Cardiac muscle cell (in vitro differentiated cells and primary cell): ENCODE data around the gene TRANK1. TPM values are rescaled to one million over a fixed set of nuclear protein-coding genes. Genes with fewer than 3 reads are reported as not detected.

ENCODE experiments used
- DNase-seq, 2 donors: peaks; one replicate each; pipeline versions ENCODE4 v3.0.0 to v3.0.0-alpha.2; 2010 to 2017; ENCODE audit warnings: low read depth in 1 of 2, low spot score in 1 of 2
- H3K27ac ChIP-seq: fragments of 200-600 bp; sonication (generic); 2 replicates; pipeline ENCODE4 v1.5.1; 2016
- H3K27me3 ChIP-seq: fragments of 200-600 bp; sonication (generic); 2 replicates; pipeline ENCODE4 v1.6.0; 2016; ENCODE audit warnings: control low read depth
- H3K36me3 ChIP-seq: fragments of 200-600 bp; sonication (generic); 2 replicates; pipeline ENCODE4 v1.5.1; 2016; ENCODE audit warnings: control low read depth
- H3K4me1 ChIP-seq: fragments of 200-600 bp; sonication (generic); 2 replicates; pipeline ENCODE4 v1.8.1; 2017; ENCODE audit warnings: low read depth, mild to moderate bottlenecking, mixed run types
- H3K4me3 ChIP-seq: fragments of 200-600 bp; sonication (generic); 2 replicates; pipeline ENCODE4 v1.5.1; 2016; ENCODE audit warnings: mild to moderate bottlenecking
- H3K9me3 ChIP-seq: fragments of 200-600 bp; sonication (generic); 2 replicates; pipeline ENCODE4 v1.5.1; 2017; ENCODE audit warnings: low read depth, mild to moderate bottlenecking, control low read depth
- CTCF ChIP-seq: IDR thresholded peaks from 2 replicates; pipeline ENCODE4 v1.5.1; 2012; ENCODE audit warnings: low read depth, mild to moderate bottlenecking, low read length
- polyA plus RNA-seq: library from polyadenylated mRNA; unstranded; fragments of >200 nt; fragmentation: Nextera tagmentation; extraction: Ambion mirVana; gene quantifications from 2 replicates; pipeline ENCODE4 v1.2.1, GENCODE V29; 2016
- total RNA-seq: library from RNA; depleted of rRNA; stranded (reverse); fragments of >200 nt; gene quantifications from 2 replicates; pipeline ENCODE4 v1.2.3, GENCODE V29; 2016

The TRANK1 gene
- total and polyA plus RNA-seq, 2 experiments from 2014 or later: 1.9 to 8.2 TPM

- H3K27ac ChIP-seq: no peak overlapping the region
- H3K4me1 ChIP-seq: peaks cover 36% of the 10 kb centered on the region
- H3K4me3 ChIP-seq: no peak overlapping the region
- DNase-seq: no peak
- no peaks in the 10 kb centered on the region for H3K27me3 ChIP-seq
- H3K9me3 ChIP-seq: no peaks in the 10 kb centered on the region
- no peak for TF ChIP-seq CTCF
- H3K36me3 ChIP-seq: no peaks in the 10 kb centered on the region
Measured at GRCh38 chr3:36811768-36812167, 133.1 kb downstream of the TRANK1 start.

GRCh38 chr3:36804295-36805055 lies 140.4 kb downstream of the TRANK1 start:
- H3K9me3 ChIP-seq: no peaks in the 10 kb centered on the region
- no peaks in the 10 kb centered on the region for H3K4me1 ChIP-seq
- no peak for DNase-seq
- no peaks in the 10 kb centered on the region for H3K36me3 ChIP-seq
- no peak overlapping the region for H3K27ac ChIP-seq
- H3K27me3 ChIP-seq: no peaks in the 10 kb centered on the region
- H3K4me3 ChIP-seq: no peak overlapping the region
- TF ChIP-seq CTCF: no peak

GRCh38 chr3:36803091-36803791 lies 141.6 kb downstream of the TRANK1 start:
- H3K4me3 ChIP-seq: no peak overlapping the region
- H3K27me3 ChIP-seq: no peaks in the 10 kb centered on the region
- no peak for TF ChIP-seq CTCF
- no peak overlapping the region for H3K27ac ChIP-seq
- no peaks in the 10 kb centered on the region for H3K4me1 ChIP-seq
- DNase-seq: no peak
- no peaks in the 10 kb centered on the region for H3K36me3 ChIP-seq
- no peaks in the 10 kb centered on the region for H3K9me3 ChIP-seq

GRCh38 chr3:36800533-36801116 lies 144.2 kb downstream of the TRANK1 start:
- H3K9me3 ChIP-seq: no peaks in the 10 kb centered on the region
- H3K4me3 ChIP-seq: no peak overlapping the region
- no peaks in the 10 kb centered on the region for H3K4me1 ChIP-seq
- H3K27me3 ChIP-seq: no peaks in the 10 kb centered on the region
- no peak for DNase-seq
- H3K36me3 ChIP-seq: no peaks in the 10 kb centered on the region
- TF ChIP-seq CTCF: no peak
- no peak overlapping the region for H3K27ac ChIP-seq

GRCh38 chr3:36796881-36797280 lies 148.0 kb downstream of the TRANK1 start:
- peak in 1 of 2 donors; percentile 10 for DNase-seq
- Histone ChIP-seq H3K9me3 (no peaks in the 10 kb centered on the region), H3K27me3 (no peaks in the 10 kb centered on the region), H3K4me3 (no peak overlapping the region), H3K27ac (no peak overlapping the region), H3K4me1 (no peaks in the 10 kb centered on the region), H3K36me3 (no peaks in the 10 kb centered on the region)
- TF ChIP-seq CTCF: no peak
